GM12878 (cell line): Measurements from ENCODE around the gene ZNF296.

Experiments used
- ASH2L ChIP-seq: fragments of 300-600, 200-600 bp; sonication (generic); IDR thresholded peaks from 2 replicates; pipeline ENCODE4 v1.6.1; 2017; ENCODE audit warnings: low read depth, mild to moderate bottlenecking, borderline replicate concordance
- EP300 ChIP-seq, 2 experiments: fragments of 150-350 bp in 1 of 2; IDR thresholded peaks; 2 replicates each; pipeline ENCODE4 v1.6.1; 2011 to 2012; ENCODE audit warnings: low read depth in 2 of 2, low read length in 2 of 2, borderline replicate concordance in 1 of 2, improper control_type of control experiment in 1 of 2, inconsistent platforms in 1 of 2; ENCODE audit not compliant: control insufficient read depth in 1 of 2
- JUND ChIP-seq: IDR thresholded peaks from 2 replicates; pipeline ENCODE4 v1.6.1; 2012; ENCODE audit warnings: low read depth, mild to moderate bottlenecking, low read length, improper control_type of control experiment, moderate library complexity
- NBN ChIP-seq: fragments of 450-650 bp; IDR thresholded peaks from 2 replicates; pipeline ENCODE4 v1.6.1; 2016
- RFX5 ChIP-seq: IDR thresholded peaks from 2 replicates; pipeline ENCODE4 v1.6.1; 2011; ENCODE audit warnings: low read depth, low read length, improper control_type of control experiment
- SUPT20H ChIP-seq: IDR thresholded peaks from 2 replicates; pipeline ENCODE4 v1.6.1; 2011; ENCODE audit warnings: low read depth, mild to moderate bottlenecking, low read length, moderate library complexity, borderline replicate concordance; ENCODE audit not compliant: control insufficient read depth
- TF ChIP-seq, protein P1 (sequence below): fragments of 450-650 bp; IDR thresholded peaks from 2 replicates; pipeline ENCODE4 v1.6.1; 2017; ENCODE audit warnings: low read depth, mild to moderate bottlenecking, moderate library complexity
- TF ChIP-seq, protein P2 (sequence below), 3 experiments: IDR thresholded peaks in 2 of 3; conservative IDR thresholded peaks in 1 of 3; 2 replicates each; pipeline ENCODE4 v1.5.1; 2011; ENCODE audit warnings: low read depth in 3 of 3, low read length in 3 of 3, mild to moderate bottlenecking in 3 of 3, control low read depth in 2 of 3, moderate library complexity in 2 of 3, inconsistent platforms in 1 of 3, mixed read lengths in 1 of 3; ENCODE audit not compliant: control insufficient read depth in 2 of 3, insufficient read depth in 1 of 3; ENCODE audit errors: extremely low read depth in 1 of 3

DNA sequence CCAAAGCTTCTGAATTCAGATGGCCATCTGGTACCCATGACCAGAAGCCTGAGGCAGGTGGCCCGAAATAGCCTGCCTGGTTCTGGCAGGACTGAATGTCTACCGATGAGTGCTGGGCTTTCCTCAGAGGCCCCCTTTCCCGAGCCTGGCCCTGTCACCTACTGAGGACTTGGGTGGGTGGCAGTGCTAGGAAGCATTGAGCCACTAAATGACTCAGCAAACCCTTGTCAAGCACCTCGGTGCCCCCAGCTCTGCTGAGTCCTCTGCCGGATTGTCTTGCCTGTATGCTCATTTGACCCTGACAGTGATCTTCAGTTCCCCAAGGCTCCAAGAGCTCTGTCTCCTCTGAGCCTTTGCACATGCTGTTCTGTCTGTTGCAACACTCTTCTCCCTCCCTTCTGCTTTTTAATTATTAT is 34.6 kb upstream of the ZNF296 start:
- TF ChIP-seq, protein P1, sequence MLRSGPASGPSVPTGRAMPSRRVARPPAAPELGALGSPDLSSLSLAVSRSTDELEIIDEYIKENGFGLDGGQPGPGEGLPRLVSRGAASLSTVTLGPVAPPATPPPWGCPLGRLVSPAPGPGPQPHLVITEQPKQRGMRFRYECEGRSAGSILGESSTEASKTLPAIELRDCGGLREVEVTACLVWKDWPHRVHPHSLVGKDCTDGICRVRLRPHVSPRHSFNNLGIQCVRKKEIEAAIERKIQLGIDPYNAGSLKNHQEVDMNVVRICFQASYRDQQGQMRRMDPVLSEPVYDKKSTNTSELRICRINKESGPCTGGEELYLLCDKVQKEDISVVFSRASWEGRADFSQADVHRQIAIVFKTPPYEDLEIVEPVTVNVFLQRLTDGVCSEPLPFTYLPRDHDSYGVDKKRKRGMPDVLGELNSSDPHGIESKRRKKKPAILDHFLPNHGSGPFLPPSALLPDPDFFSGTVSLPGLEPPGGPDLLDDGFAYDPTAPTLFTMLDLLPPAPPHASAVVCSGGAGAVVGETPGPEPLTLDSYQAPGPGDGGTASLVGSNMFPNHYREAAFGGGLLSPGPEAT = no peak
- TF ChIP-seq JUND = no peak
- TF ChIP-seq, protein P2, sequence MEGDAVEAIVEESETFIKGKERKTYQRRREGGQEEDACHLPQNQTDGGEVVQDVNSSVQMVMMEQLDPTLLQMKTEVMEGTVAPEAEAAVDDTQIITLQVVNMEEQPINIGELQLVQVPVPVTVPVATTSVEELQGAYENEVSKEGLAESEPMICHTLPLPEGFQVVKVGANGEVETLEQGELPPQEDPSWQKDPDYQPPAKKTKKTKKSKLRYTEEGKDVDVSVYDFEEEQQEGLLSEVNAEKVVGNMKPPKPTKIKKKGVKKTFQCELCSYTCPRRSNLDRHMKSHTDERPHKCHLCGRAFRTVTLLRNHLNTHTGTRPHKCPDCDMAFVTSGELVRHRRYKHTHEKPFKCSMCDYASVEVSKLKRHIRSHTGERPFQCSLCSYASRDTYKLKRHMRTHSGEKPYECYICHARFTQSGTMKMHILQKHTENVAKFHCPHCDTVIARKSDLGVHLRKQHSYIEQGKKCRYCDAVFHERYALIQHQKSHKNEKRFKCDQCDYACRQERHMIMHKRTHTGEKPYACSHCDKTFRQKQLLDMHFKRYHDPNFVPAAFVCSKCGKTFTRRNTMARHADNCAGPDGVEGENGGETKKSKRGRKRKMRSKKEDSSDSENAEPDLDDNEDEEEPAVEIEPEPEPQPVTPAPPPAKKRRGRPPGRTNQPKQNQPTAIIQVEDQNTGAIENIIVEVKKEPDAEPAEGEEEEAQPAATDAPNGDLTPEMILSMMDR (IDR thresholded peaks at IDR 0.05 in 2 of 3, conservative IDR thresholded peaks at IDR 0.05 in 1 of 3; ENCODE audit: control insufficient read depth in 2 of 3, extremely low read depth in 1 of 3, insufficient read depth in 1 of 3, low read depth in 3 of 3, low read length in 3 of 3) = no peak
- no peak for TF ChIP-seq EP300 (IDR thresholded peaks at IDR 0.05; ENCODE audit: borderline replicate concordance in 1 of 2, control insufficient read depth in 1 of 2, low read depth in 2 of 2, low read length in 2 of 2)
- TF ChIP-seq NBN = no peak
- TF ChIP-seq RFX5 = no peak
- no peak for TF ChIP-seq ASH2L
- no peak for TF ChIP-seq SUPT20H
